SU-DHL-6 (cell line): ENCODE measurements around the gene MIGA1.

Experiments
- H2AFZ ChIP-seq: fragments of 200-600 bp; sonication (generic); 2 replicates; pipeline ENCODE4 v1.6.1; 2014; ENCODE audit warnings: low read depth, mild to moderate bottlenecking, moderate library complexity, mixed read lengths, antibody characterized with exemption, low read length; ENCODE audit not compliant: severe bottlenecking
- H3F3A ChIP-seq: fragments of 200-600 bp; shearing (Covaris generic); 2 replicates; pipeline ENCODE4 v1.6.0; 2016; ENCODE audit warnings: antibody characterized with exemption, mild to moderate bottlenecking; ENCODE audit not compliant: insufficient read depth
- H3K27ac ChIP-seq: fragments of 200-600 bp; sonication (generic); 2 replicates; pipeline ENCODE4 v1.5.1; 2016; ENCODE audit warnings: low read depth, mild to moderate bottlenecking, low read length, moderate library complexity, mixed read lengths
- H3K27me3 ChIP-seq: fragments of 200-600 bp; sonication (generic), shearing (Covaris generic); 2 replicates; pipeline ENCODE4 v1.6.0; 2014; ENCODE audit warnings: mild to moderate bottlenecking, low read length
- H3K36me3 ChIP-seq: fragments of 200-600 bp; sonication (generic); 2 replicates; pipeline ENCODE4 v1.6.1; 2014; ENCODE audit warnings: mild to moderate bottlenecking, low read length, mixed read lengths
- H3K4me2 ChIP-seq: fragments of 300-600, 200-600 bp; shearing (Covaris generic), sonication (generic); 2 replicates; pipeline ENCODE4 v1.6.0; 2014; ENCODE audit warnings: low read length, low read depth, mild to moderate bottlenecking; ENCODE audit not compliant: poor library complexity, severe bottlenecking
- H3K4me3 ChIP-seq: fragments of 200-600 bp; sonication (generic); 2 replicates; pipeline ENCODE4 v1.5.1; 2014; ENCODE audit warnings: antibody characterized with exemption, low read length, mild to moderate bottlenecking, mixed read lengths; ENCODE audit not compliant: insufficient read depth, poor library complexity, severe bottlenecking
- H3K79me2 ChIP-seq: fragments of 200-600 bp; sonication (generic); 2 replicates; pipeline ENCODE4 v1.6.1; 2014; ENCODE audit warnings: mild to moderate bottlenecking, low read length, moderate library complexity; ENCODE audit not compliant: insufficient read depth
- H3K9ac ChIP-seq: fragments of 200-600 bp; sonication (generic); 2 replicates; pipeline ENCODE4 v1.7.0; 2014; ENCODE audit warnings: mild to moderate bottlenecking, low read length
- H3K9me2 ChIP-seq: fragments of 200-600 bp; sonication (generic); replicated peaks from 2 replicates; pipeline ENCODE4 v1.6.1; 2014; ENCODE audit warnings: low read length; ENCODE audit not compliant: insufficient read depth
- H3K9me3 ChIP-seq: fragments of 200-600 bp; sonication (generic); 2 replicates; pipeline ENCODE4 v1.6.1; 2014; ENCODE audit warnings: low read length, mixed read lengths; ENCODE audit not compliant: insufficient read depth
- H4K20me1 ChIP-seq: fragments of 200-600 bp; sonication (generic); 2 replicates; pipeline ENCODE4 v1.6.1; 2014; ENCODE audit warnings: low read depth, mild to moderate bottlenecking, antibody characterized with exemption, low read length, moderate library complexity, mixed read lengths
- CTCF ChIP-seq: fragments of 200-600 bp; sonication (generic); IDR thresholded peaks from one replicate; pipeline ENCODE4 v1.5.1; 2017; ENCODE audit warnings: antibody characterized with exemption, mild to moderate bottlenecking, low read length, moderate library complexity; ENCODE audit not compliant: insufficient read depth, poor library complexity, severe bottlenecking
- EZH2phosphoT487 ChIP-seq: fragments of 200-600 bp; sonication (generic), shearing (Covaris generic); conservative IDR thresholded peaks from 2 replicates; pipeline ENCODE4 v1.6.1; 2018; ENCODE audit warnings: mild to moderate bottlenecking, antibody characterized with exemption, low read length, moderate library complexity, mixed read lengths

MIGA1 gene

GRCh38 chr1:77832901-77833300, 53.5 kb downstream of the MIGA1 start:
- H3K27me3 ChIP-seq = no peaks in the 10 kb centered on the region
- H3K36me3 ChIP-seq = peaks cover 4% of the 10 kb centered on the region; the same call in 1 of the 2 replicates
- H3K4me3 ChIP-seq = no peak overlapping the region
- no peak for TF ChIP-seq EZH2phosphoT487
- TF ChIP-seq CTCF = no peak
- H3K79me2 ChIP-seq = no peaks in the 10 kb centered on the region
- no peaks in the 10 kb centered on the region for H4K20me1 ChIP-seq
- no peaks in the 10 kb centered on the region for H3K9me2 ChIP-seq
- 0 out of 2 replicates have a peak, but pooled peaks cover 10% of the 10 kb centered on the region for H3F3A ChIP-seq
- no peaks in the 10 kb centered on the region for H3K9me3 ChIP-seq
- no peak overlapping the region for H3K9ac ChIP-seq
- H3K4me2 ChIP-seq = no peak overlapping the region
- no peak overlapping the region for H3K27ac ChIP-seq
- H2AFZ ChIP-seq = no peak overlapping the region

GRCh38 chr1:77833521-77834100, 54.2 kb downstream of the MIGA1 start:
- TF ChIP-seq CTCF = no peak
- H3K9me2 ChIP-seq = no peaks in the 10 kb centered on the region
- H3K27me3 ChIP-seq = no peaks in the 10 kb centered on the region
- H3K9ac ChIP-seq = no peak overlapping the region
- no peak overlapping the region for H3K4me3 ChIP-seq
- 0 out of 2 replicates have a peak, but pooled peaks cover 10% of the 10 kb centered on the region for H3F3A ChIP-seq
- H3K36me3 ChIP-seq = peaks cover 4% of the 10 kb centered on the region; the same call in 1 of the 2 replicates
- H3K27ac ChIP-seq = no peak overlapping the region
- no peak overlapping the region for H3K4me2 ChIP-seq
- H3K9me3 ChIP-seq = no peaks in the 10 kb centered on the region
- no peak overlapping the region for H2AFZ ChIP-seq
- no peaks in the 10 kb centered on the region for H3K79me2 ChIP-seq
- no peaks in the 10 kb centered on the region for H4K20me1 ChIP-seq

- H3K9ac ChIP-seq = no peak overlapping the region
- no peak overlapping the region for H3K4me3 ChIP-seq
- 0 out of 2 replicates have a peak, but pooled peaks cover 10% of the 10 kb centered on the region for H3F3A ChIP-seq
- no peak overlapping the region for H3K4me2 ChIP-seq
- TF ChIP-seq CTCF = no peak
- no peak for TF ChIP-seq EZH2phosphoT487
- H3K9me2 ChIP-seq = no peaks in the 10 kb centered on the region
- H3K36me3 ChIP-seq = peaks cover 4% of the 10 kb centered on the region; the same call in 1 of the 2 replicates
- no peaks in the 10 kb centered on the region for H3K9me3 ChIP-seq
- no peak overlapping the region for H2AFZ ChIP-seq
- H3K27ac ChIP-seq = no peak overlapping the region
- H3K79me2 ChIP-seq = no peaks in the 10 kb centered on the region
- no peaks in the 10 kb centered on the region for H4K20me1 ChIP-seq
- no peaks in the 10 kb centered on the region for H3K27me3 ChIP-seq
Measured at GRCh38 chr1:77834771-77835334, 55.4 kb downstream of the MIGA1 start.
